HG03469 (cell line): Measurements from ENCODE around the gene CLCN6.
"Not testable (repeated sequence)": the region's sequence is repeated elsewhere in the genome, so short reads cannot be mapped to it uniquely, and the experiment has no call there.

Experiments
- ATAC-seq: cut with Tn5 transposase; IDR thresholded peaks from one replicate; pipeline ENCODE4 v1.9.1; 2021; ENCODE audit warnings: mild to moderate bottlenecking, moderate library complexity, moderate number of reproducible peaks; ENCODE audit not compliant: unreplicated experiment

The CLCN6 gene

DNA sequence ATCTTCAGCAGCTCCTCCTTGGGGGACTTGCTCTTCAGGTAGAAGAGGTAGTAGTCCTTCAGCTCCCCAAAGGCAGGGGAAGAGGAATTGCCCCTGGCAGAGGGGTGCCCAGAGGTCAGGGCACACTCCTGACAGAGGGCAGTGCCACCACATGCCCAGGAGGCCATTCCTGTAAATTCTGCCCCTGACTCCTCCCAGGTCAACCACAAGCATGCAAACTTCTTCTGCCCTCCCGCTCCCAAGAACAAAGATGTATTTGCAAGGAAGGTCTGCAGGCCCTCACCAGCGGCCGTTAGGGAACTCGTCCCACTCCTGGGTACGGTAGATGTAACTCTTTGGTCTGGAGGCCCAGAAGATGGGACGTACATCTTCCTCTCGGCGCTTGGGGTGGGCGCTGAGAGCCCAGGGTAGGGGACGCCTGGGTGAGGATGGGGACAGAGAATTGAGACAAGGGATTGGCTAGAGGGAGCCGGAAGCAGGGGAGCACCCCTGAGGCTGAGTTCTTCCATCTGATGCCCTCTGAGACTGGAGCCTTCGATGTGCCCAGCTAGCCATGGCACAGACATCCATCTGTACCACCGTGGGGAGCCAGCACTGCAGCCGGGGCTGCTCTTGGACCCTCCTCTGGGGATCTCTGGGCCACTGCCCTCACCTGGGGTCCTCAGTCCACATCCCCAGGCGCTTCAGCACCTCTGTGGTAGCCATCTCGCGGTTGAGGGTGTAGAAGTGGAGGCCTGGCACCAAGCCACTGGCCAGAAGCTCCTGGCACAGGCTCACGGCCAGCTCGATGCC, 11.3 kb upstream of the CLCN6 start:
- ATAC-seq = no peak

DNA sequence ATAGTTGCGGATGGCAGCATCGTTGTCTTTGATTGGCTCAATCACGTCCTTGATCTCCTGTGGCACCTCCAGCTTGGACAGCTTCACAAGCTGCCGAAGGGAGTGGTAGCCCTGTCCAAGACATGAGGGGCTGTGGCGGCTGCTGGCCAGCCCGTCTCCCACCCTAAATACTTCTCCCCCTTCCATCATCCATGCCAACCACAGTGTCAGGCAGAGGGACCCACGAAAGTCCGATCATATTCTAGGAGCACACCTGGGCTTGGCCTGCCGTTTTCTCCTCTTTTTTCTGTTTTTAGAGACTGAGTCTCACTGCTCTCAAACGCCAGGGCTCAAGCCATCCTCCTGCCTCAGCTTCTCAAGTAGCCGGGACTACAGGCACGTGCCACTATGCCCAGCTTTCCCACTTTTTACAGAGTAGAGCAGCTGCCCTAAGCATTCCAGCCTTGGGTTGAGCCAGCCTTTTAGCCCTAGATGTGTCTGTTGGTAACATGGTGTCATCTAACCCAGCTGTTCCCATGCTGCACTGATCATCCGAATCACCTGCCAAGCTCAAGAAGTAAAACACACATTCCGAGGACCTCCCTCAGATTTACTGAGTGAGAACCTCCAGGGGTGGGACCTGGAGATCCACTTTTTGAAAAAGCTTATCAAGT, 10.6 kb upstream of the CLCN6 start:
- no peak for ATAC-seq

DNA sequence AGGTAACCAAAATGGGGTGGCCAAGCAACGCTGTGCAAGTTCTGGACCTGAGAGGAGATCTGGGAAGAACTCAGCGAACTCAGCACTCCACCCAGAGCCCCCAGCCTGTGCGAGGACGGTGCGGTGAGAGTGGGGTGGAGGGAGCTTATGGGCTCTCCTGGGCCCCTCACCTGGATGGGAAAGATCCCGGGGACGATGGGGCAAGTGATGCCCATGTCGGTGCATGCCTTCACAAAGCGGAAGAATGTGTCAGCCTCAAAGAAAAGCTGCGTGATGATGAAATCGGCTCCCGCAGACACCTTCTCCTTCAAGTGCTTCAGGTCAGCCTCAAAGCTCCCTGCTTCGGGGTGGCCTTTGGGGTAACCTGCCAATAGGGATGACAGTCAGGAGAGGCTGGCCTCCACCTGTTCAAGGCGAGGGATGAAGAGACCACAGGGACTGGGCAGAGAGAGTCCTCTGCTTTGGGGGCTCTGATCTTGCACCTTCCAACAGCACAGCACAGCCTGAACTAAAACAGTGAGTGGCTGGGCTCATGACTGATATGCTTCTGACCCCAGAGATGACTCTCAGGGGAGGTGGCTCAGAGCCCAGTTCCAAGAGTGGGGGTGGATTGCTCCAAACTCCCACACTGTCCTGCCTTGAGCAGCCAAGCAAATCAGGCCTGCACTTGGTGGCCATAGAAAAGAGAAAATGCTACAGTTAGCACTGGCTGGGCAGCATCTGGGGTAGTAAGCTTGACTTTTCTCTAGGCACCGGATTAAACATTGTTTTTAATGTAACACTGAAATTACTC, 9.8 kb upstream of the CLCN6 start:
- ATAC-seq = no peak

DNA sequence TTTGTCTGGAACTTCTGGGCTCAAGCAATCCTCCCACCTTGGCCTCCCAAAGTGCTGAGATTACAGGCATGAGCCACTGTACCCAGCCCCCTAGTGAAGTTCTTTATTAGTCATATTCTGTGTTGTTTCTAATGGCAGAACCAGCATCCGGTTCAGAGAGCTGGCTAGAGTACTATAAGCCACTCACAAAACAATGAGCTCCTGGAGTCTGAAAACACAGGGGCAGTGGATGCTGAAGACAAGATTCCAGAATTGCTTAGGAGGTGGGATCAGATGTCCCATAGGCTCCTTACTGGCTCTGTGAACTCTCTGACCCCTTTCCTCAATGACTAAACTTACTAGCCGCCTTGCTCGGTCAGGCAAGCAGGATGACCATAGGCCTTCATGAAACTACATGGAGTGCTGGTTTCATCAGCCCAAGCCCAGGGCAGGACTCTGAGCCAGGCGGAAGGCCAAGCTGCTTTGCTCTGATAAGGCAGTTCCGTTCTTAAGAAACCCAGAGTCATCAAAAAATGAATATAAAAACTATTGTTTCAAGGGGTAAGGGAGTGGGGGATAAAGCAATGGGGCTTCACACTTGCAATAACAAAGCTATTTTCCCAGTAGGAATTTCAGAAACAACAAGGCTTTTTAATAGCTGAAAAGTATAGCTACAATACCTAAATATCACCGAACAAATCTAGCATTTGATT, 8.3 kb upstream of the CLCN6 start:
- ATAC-seq = no peak

DNA sequence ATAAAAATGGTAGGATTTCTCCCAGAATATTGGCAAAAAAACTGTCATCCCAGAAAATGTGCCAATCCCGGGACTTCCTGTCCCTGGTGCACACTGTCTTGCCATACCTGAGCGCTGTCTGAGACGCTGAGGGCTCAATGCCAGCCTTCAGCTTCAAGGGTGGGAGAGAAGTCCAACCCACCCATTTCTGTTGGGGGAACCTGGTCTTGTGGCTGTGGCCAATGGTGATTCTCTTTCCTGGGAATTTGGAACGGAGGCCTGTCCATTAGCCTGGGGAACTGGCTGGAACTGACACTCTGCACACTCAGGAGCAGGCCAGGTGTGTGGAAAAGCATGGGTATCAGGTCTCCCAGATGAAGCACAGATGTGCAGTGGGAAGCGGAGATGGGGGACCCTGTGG, 6.9 kb upstream of the CLCN6 start:
- no peak for ATAC-seq

DNA sequence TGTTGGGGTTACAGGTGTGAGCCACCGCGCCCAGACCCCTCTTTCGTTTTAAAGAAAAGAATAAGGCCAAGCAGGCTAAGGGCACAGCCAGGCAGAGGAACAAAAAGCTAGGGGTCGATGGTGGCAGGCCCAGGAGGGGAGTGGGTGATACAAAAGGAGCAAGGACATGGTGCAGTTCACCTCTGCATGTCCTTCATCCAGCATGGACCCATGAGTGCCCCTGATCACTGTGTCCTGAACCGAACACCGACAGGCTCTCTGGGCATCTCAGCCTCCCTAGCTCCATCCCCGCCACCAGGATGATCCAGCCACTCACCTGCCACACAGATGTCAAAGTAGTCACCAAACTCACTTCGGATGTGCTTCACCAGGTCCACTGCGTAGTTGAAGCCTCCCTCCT, 6.1 kb upstream of the CLCN6 start:
- ATAC-seq = no peak

DNA sequence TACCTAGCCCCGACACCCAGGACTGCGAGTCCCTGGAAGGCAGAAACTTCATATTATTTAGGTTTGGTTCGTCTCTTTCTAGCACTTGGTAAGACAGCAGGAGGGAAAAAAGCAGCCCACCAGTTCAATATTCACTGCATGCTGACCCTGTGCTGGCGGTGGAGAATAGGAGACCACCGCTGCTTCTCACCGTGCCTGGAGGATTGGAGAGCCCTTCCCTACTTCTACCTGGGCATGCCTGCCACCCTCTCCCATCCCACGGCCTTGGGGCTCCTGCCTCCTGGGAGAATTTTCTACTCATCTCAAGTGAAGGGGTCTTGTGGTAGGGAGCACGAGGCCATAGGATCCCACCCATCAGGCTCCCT, 5.6 kb upstream of the CLCN6 start:
- ATAC-seq = no peak

DNA sequence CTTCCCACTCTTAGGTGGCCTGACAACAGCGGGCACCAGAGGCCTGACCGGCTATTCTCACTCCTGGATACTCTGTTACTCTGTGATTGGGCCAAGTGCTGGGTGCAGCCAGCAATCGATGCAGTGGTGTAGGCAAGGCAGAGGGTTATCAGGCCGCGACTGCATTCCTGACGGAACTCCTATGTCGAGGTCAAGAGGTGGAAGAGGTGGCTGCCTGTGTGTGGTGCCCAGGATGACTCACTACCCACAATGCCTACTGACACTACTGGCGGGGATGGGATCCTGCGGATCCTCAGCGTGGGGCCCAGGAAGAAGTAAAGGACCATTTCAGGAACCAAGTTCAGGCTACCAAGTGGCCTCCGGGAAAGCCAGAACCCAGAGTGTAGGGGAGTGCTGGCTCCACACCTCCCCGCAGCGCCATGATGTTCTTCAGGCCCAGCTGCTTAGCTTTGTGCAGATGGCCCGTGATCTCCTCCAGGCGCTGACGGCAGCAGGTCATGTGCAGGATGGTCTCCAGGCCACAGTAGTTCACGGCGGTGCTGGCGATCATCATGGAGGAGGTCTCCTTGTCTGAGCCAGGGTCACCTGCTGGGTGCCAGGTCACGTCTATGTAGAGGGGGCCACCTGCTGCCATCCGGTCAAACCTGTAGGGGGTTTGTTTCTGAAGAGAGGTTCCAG, 5.1 kb upstream of the CLCN6 start:
- no peak for ATAC-seq

DNA sequence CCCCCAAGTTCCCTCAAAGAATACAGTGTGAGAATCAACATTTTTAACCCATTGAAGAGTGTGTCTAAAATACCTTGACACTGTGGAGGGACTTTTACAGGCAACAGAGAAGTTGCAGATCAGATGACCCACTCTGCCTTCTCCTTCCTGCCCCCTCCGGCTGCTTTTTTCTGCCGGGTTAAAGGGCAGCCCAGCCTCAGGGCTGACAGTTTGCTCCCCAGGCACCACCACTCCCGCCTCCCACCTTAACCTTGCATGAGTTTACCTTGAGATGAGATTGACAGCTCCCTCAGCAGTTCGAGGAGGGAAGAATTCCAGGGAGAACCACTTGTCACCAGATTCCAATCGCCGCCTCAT, 3.4 kb upstream of the CLCN6 start:
- no peak for ATAC-seq

DNA sequence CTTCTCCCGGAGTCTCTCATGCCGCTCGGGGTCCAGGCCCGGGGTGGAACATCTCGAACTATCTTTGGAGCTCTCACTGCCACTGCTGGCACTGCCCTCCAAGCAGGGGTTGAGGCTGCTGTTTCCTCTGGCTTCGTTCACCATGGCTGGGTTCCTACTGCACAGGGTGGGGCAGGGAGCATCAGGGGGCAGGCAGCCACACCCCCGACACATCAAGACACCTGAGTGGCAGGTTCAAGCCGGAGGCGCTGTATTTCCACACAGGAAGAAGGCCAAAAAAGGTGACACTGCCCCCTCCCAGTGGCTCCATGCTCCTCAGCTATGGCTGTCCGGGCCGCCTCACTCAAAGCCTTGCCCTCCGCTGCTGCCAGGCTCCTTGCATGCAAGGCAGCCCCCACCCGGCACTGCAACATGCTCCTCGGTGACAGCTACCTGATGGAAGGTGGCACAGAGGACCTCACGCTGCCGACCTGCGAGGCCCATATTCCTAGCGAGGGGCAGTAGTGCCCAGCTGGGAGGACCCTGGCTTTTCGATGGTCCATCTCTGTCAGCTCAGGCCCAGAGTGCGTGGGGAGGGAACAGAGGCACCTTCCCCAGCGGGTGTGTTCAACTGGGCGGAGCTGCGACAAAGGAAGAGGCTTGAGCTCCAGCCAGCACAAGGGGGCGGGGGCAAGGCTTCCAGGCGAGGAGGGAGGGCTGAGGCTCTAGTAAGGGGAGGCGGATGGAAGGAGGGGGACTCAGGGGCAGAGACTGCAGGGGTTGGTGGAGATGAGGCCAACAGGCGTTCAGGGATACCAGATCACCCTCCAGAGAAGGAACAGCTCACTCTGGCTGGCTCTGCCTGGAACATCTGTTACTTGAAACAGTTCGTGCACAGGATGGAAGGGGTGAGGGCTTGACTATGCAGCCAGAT, 2.8 kb upstream of the CLCN6 start:
- ATAC-seq = no peak

DNA sequence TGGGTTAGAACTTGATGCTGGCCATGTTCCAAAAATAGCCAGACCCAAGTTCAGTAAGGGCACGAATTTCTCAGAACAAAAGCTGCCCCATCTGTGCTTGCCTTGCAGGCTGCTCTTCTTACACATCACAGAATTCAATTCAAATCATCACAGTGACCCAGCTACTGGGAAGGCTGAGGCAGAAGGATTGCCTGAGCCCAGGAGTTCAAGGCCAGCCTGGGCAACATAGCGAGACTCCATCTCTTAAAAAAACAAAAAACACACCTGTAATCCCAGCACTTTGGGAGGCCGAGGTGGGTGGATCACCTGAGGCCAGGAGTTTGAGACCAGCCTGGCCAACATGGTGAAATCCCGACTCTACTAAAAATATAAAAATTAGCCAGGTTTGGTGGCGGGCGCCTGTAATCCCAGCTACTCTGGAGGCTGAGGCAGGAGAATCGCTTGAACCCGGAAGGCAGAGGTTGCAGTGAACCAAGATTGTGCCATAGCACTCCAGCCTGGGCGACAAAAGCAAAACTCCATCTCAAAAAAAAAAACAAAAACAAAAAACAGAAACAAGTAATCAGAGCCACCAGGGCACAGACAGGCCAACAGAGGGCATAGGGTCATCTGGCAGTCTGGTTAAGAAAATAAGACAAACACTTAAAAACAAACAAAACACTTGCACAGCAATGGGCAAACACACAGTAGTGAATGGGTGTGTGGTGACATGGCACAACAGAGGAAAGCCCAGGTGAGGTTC, 1.9 kb upstream of the CLCN6 start:
- not testable (repeated sequence) for ATAC-seq

DNA sequence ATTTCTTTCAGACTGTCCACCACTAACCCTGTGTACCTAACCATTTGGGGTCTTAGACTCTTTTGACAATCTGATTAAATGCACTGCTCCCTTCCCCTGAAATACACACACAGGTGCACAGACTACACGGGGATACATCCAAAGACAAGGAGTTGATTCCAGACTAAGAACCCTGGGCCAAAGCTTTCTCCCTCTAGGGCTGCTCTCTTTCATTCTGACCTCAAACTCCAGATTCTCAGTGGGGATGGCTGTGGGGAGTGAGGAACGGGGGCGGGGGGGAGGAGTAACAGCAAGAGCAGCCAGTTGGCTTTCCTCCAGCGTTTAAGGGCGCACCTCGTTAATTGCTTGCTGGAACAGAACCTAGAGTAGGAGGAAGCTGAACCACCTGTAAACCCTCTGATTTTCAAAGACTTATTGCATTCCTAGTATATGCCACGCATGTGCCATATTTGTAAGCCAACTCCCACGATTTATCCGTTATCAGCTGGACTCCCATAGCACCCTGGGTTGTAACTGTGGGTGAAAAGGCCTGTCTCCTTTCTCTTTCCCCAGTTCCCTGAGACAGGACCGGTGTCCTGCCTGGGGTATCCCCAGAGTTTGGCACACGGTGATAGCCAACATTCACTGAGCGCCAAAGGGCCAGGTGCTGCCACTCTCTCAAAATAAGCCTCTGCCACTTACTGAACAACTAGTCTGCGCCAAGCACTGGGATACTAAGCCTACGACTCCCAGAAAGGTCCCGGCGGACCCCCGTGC, 1.1 kb upstream of the CLCN6 start:
- ATAC-seq = no peak

DNA sequence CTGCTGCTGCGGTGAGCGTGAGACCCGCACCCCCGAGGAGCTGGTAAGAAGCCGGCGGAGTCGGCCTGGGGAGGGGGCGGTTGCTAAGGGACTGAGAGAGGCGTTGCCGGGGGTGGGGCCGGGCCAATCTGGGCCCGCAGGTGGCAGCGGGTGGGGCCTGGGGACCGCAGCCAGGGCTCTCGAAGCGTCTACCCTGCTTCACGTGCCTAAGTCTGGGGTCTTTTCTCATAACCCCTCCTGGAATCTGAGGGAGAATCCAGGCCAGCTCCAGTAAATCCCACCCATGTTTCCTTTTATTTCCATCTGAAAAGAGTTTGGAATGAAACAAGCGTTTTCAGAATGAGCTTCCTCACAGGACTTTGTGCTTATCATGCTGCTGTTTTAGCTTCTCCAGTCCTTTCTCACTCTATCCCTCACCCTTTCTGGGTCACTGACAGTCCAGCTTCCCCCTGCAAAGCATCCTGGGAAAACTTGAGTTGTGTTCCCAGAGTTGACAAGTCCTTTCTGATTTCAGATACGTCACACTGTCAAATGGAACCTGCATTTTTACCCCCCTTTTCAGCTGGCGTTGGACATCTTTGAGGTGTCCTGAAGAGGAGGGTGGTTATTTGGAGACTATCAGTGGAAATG, 431 bp downstream of the CLCN6 start:
- ATAC-seq = peak; percentile 18

DNA sequence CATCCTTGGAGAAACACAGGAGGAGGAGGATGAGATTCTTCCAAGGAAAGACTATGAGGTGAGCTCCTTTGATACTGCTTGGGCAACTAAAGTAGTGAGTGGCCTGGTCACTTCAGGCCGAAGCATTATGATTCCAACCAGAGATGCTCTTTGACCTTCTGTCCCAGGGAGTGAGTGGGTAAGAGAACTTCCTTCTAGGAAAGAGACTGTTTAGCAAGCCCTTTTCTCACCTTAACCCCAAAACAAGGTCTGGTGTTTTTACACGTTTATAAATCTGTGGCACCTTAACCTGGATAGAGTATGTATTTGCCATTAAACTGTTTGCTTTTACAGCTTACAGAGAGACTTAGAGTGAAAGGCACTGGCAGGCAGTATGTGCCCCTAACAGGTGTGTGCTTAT, 1.1 kb downstream of the CLCN6 start:
- no peak for ATAC-seq

DNA sequence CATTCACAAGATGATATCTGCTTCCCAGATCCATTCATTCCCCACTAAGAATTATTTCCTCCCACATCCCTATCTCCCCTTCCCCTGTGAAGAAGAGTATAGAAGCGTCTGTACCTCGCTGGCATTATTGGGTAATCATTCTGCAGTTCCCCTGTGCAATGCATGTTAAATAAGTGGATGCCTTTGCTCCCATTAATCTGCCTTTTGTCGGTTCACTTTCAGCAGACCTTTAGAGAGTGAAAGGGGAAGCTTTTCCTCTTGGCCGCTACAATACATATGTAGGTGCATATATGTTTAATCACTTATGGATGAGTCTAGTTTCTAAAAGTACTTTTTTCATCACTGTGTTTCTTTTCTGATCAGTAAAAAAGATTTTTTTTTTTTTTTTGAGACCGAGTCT, 7.0 kb downstream of the CLCN6 start:
- no peak for ATAC-seq

DNA sequence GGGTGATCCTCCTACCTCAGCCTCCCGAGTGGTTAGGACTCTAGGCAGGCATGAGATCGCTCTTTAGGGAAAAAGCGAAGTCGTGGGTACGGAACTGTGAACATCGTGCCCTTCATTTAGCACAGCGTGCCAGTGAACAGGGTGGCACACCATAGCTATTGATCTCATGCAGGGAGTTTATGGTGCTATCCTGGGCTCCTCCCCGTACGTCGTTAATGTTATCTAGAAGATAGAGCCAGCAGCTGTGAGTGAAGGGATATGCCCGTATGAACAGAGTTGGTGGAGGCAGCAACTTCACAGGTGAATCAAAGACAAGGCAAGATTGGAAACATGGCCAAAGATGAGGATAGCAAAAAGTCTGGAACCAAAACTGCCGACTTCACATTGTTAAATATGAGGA, 11.2 kb downstream of the CLCN6 start:
- ATAC-seq = no peak

DNA sequence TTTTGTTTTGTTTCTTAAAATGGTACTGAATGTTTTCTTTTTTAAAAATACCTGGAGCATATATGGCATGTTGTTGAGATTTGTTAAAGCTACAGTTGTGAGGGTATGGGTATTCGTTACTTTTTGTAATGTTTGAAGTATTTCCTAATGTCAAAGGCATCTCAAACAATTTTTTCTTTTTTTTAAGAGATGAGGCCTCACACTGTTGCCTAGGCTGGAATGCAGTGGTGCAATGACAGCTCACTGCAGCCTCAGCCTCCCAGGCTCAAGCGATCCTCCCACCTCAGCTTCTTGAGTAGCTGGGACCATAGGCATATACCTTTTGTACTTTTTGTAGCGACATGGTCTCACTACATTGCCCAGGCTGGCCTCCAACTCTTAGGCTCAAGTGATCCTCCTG, 16.1 kb downstream of the CLCN6 start:
- no peak for ATAC-seq
